Uterus (tissue), 2 donors: ENCODE data around the gene UMODL1.

Experiments used
- POLR2A ChIP-seq, 2 donors: fragments of 450-650 bp; IDR thresholded peaks; one replicate each; pipeline ENCODE4 v1.6.1; 2016; ENCODE audit warnings: antibody characterized with exemption in 2 of 2, mild to moderate bottlenecking in 1 of 2, moderate library complexity in 1 of 2
- TF ChIP-seq, protein P1 (sequence below), 4 experiments: fragments of 200-600 bp in 2 of 4; fragments of 450-650 bp in 2 of 4; sonication (generic) in 2 of 4; IDR thresholded peaks; one replicate each; pipeline ENCODE4 v1.5.1; 2016 to 2019; ENCODE audit warnings: antibody characterized with exemption in 4 of 4, mild to moderate bottlenecking in 2 of 4, moderate library complexity in 1 of 4

DNA sequence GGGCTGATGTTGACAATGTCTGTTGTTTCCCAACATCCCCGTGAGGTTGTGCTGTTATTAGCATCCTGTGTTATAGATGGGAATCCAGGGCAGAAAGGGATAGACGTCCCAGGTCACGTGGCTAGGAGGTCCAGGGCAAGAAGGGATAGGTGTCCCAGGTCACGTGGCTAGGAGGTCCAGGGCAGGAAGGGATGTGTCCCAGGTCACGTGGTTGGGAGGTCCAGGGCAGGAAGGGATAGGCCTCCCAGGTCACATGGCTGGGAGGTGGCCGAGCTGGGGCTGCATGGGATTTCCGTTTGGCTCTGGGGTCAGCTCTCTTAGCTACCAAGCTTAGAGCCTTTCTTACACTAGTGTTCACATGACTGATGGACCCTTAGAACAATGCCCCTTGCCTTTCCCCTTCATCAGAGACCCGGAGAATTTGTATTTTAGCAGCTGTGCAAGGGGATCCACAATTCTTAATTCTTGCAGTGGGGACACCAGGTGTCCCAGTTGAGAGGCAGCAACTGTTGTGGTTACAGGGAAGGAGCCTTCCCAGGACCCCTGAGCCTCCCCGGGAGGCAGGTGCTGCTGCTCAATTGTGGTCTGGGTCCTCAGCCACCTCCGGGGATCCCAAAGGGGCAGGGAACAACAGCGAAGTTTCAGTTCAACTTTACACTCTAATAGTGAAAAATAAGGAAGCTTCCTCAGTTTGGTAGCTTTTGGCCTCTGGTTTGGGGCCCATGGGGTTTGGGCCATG is 69.2 kb downstream of the UMODL1 start:
- TF ChIP-seq POLR2A (IDR thresholded peaks at IDR 0.05): no peak
- TF ChIP-seq, protein P1, sequence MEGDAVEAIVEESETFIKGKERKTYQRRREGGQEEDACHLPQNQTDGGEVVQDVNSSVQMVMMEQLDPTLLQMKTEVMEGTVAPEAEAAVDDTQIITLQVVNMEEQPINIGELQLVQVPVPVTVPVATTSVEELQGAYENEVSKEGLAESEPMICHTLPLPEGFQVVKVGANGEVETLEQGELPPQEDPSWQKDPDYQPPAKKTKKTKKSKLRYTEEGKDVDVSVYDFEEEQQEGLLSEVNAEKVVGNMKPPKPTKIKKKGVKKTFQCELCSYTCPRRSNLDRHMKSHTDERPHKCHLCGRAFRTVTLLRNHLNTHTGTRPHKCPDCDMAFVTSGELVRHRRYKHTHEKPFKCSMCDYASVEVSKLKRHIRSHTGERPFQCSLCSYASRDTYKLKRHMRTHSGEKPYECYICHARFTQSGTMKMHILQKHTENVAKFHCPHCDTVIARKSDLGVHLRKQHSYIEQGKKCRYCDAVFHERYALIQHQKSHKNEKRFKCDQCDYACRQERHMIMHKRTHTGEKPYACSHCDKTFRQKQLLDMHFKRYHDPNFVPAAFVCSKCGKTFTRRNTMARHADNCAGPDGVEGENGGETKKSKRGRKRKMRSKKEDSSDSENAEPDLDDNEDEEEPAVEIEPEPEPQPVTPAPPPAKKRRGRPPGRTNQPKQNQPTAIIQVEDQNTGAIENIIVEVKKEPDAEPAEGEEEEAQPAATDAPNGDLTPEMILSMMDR (IDR thresholded peaks at IDR 0.05): no peak
